Prostate gland (tissue), 2 donors: ENCODE data around the gene CD40LG. TPM values are rescaled to one million over a fixed set of nuclear protein-coding genes. Genes with fewer than 3 reads are reported as not detected.

Experiments used
- DNase-seq: peaks from one replicate; pipeline ENCODE4 v3.0.0-alpha.2; 2019; ENCODE audit warnings: low spot score
- H3K27ac ChIP-seq, 2 donors: fragments of 200-600 bp; sonication (generic); 2 replicates each; pipeline ENCODE4 v1.5.1; 2017 to 2019
- H3K27me3 ChIP-seq: fragments of 200-600 bp; sonication (generic); replicated peaks from 2 replicates; pipeline ENCODE4 v1.5.1; 2019; ENCODE audit not compliant: insufficient read depth
- H3K36me3 ChIP-seq, 2 donors: fragments of 200-600 bp; sonication (generic); 1 replicate in 1 of 2; 2 replicates in 1 of 2; pipeline versions ENCODE4 v1.5.1 to v1.8.1; 2017 to 2019
- H3K4me1 ChIP-seq: fragments of 200-600 bp; sonication (generic); replicated peaks from 2 replicates; pipeline ENCODE4 v1.5.1; 2019
- H3K4me3 ChIP-seq, 2 donors: fragments of 200-600 bp; sonication (generic); 2 replicates each; pipeline ENCODE4 v1.5.1; 2017 to 2019
- H3K9me3 ChIP-seq: fragments of 200-600 bp; sonication (generic); 2 replicates; pipeline ENCODE4 v1.5.1; 2017
- POLR2A ChIP-seq: fragments of 450-650 bp; IDR thresholded peaks from one replicate; pipeline ENCODE4 v1.6.1; 2016; ENCODE audit warnings: antibody characterized with exemption, mild to moderate bottlenecking
- POLR2AphosphoS5 ChIP-seq: sonication (generic); formaldehyde crosslinking; IDR thresholded peaks from one replicate; pipeline ENCODE4 v1.6.1; 2017; ENCODE audit warnings: antibody characterized with exemption
- WGBS: methylation state at CpG from one replicate; pipeline ENCODE4 v1.1.5; 2018; 5-methylcytosine and 5-hydroxymethylcytosine counted together
- intact Hi-C: fragments of 100-400 bp; cut with DNase I; formaldehyde crosslinking; loops from one replicate; pipeline ENCODE4 v1.14.2; 2022
- total RNA-seq, 2 donors: library from RNA; depleted of rRNA; stranded (reverse); fragments of >200 nt; gene quantifications; one replicate each; pipeline ENCODE4 v1.1.0, GENCODE V29; 2016
- TF ChIP-seq, protein P1 (sequence below), 4 experiments: fragments of 200-600 bp in 2 of 4; fragments of 450-650 bp in 2 of 4; sonication (generic) in 2 of 4; IDR thresholded peaks; 1 replicate in 3 of 4; 2 replicates in 1 of 4; pipeline ENCODE4 v1.5.1; 2016 to 2019; ENCODE audit warnings: antibody characterized with exemption in 4 of 4, mild to moderate bottlenecking in 2 of 4, moderate library complexity in 2 of 4

CD40LG gene
- total RNA-seq, 2 donors from 2014 or later: not detected

GRCh38 chrX:136646602-136647239 is 1.2 kb upstream of the CD40LG start:
- no peak for DNase-seq
- Histone ChIP-seq H3K36me3 (no peaks in the 10 kb centered on the region), H3K9me3 (no peaks in the 10 kb centered on the region), H3K27ac (no peak overlapping the region), H3K4me3 (no peak overlapping the region), H3K4me1 (no peaks in the 10 kb centered on the region), H3K27me3 (no peaks in the 10 kb centered on the region)
- TF ChIP-seq POLR2A: no peak
- TF ChIP-seq, protein P1, sequence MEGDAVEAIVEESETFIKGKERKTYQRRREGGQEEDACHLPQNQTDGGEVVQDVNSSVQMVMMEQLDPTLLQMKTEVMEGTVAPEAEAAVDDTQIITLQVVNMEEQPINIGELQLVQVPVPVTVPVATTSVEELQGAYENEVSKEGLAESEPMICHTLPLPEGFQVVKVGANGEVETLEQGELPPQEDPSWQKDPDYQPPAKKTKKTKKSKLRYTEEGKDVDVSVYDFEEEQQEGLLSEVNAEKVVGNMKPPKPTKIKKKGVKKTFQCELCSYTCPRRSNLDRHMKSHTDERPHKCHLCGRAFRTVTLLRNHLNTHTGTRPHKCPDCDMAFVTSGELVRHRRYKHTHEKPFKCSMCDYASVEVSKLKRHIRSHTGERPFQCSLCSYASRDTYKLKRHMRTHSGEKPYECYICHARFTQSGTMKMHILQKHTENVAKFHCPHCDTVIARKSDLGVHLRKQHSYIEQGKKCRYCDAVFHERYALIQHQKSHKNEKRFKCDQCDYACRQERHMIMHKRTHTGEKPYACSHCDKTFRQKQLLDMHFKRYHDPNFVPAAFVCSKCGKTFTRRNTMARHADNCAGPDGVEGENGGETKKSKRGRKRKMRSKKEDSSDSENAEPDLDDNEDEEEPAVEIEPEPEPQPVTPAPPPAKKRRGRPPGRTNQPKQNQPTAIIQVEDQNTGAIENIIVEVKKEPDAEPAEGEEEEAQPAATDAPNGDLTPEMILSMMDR (IDR thresholded peaks at IDR 0.05): no peak
- TF ChIP-seq POLR2AphosphoS5: no peak
- 68% methylated on average over 5 of the region's 5 CpGs for WGBS
- intact Hi-C loops: no loop called here

- intact Hi-C loops: no loop called here
- no peaks in the 10 kb centered on the region for H3K9me3 ChIP-seq
- no peaks in the 10 kb centered on the region for H3K4me1 ChIP-seq
- no peaks in the 10 kb centered on the region for H3K36me3 ChIP-seq
- no peak overlapping the region for H3K27ac ChIP-seq
- no peak for TF ChIP-seq POLR2AphosphoS5
- no peak for TF ChIP-seq POLR2A
- TF ChIP-seq, protein P1 (IDR thresholded peaks at IDR 0.05): no peak
- no peak for DNase-seq
- no peaks in the 10 kb centered on the region for H3K27me3 ChIP-seq
- no CpG with 5 or more reads among the region's 3 CpGs for WGBS
- no peak overlapping the region for H3K4me3 ChIP-seq
Measured at GRCh38 chrX:136650811-136651210, 2.9 kb downstream of the CD40LG start.

DNA sequence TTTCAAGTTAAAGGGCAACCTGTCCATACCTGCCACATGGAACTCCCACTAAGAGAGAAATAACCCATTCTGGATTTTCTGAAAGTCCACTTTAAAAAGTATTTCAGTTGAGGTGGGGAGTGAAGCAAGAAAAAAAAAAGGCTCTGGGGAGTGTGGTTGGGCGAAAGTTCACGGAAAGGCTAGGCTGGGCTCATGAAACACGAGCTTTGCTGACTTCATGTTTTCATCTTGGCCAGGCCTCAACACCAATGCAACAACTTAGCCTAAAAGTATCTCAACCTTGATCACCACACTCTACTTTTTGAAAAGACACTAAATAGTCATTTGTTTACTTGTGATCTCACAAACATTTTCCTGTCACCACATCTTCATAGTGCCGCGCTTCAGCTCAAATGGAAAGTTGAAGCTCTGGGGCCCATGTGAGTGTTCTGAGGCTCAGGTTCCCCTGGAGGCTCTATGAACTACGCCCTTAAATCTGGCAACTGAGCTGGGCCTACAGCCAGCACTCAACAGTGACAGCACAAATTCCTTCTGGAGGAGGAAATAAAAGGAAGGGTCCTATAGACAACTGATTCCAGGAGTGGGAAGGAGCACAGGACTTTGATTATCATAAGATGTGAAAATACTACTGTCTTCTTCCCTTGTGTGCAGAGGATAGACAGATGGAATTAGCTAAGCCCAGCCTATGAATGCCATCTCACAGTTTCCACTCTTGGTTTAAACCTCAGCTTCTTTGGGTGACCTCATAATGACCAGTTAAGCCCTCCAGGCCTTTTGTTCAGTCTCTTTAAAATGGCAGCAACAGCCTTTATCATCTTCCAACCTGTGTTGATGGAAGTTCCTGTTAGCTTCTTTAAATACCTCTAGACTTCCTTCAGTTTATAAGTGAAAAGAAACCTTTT is 5.1 kb downstream of the CD40LG start:
- no peak overlapping the region for H3K4me3 ChIP-seq
- no peak for DNase-seq
- no peaks in the 10 kb centered on the region for H3K36me3 ChIP-seq
- no peaks in the 10 kb centered on the region for H3K9me3 ChIP-seq
- intact Hi-C loops: no loop called here
- H3K4me1 ChIP-seq: no peaks in the 10 kb centered on the region
- 73% methylated on average over 6 of the region's 6 CpGs for WGBS
- no peaks in the 10 kb centered on the region for H3K27me3 ChIP-seq
- TF ChIP-seq POLR2A: no peak
- TF ChIP-seq, protein P1 (IDR thresholded peaks at IDR 0.05): no peak
- no peak for TF ChIP-seq POLR2AphosphoS5
- no peak overlapping the region for H3K27ac ChIP-seq

DNA sequence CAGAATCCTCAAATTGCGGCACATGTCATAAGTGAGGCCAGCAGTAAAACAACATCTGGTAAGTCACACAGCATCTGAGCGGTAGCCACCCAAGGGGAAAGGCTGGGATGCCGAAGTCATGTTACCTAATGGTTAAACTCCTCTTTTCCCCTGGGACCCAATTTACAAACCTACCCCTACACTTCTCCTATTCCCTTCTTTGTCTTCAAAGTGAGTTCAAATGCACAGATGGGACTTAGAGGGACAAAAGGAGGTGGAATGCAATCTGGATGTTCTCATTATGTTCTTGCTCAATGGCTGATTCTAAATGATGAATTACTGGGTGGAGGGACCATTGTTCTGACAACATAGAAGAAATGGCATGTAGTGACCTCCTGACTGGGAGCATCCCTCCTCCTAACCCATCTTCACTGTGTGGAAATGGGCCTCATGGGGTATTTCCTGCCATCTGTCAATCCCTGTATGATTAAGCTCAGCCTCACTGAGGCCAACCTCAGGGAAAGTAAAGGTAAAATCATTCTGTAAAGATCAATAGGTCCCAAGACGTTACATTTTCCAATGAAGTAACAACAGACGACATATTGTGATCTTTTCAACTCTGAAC is 8.5 kb downstream of the CD40LG start:
- Histone ChIP-seq H3K9me3 (no peaks in the 10 kb centered on the region), H3K27me3 (no peaks in the 10 kb centered on the region), H3K4me3 (no peak overlapping the region), H3K4me1 (no peaks in the 10 kb centered on the region), H3K36me3 (no peaks in the 10 kb centered on the region), H3K27ac (no peak overlapping the region)
- intact Hi-C loops: no loop called here
- 88% methylated on average over 5 of the region's 5 CpGs for WGBS
- no peak for DNase-seq
- TF ChIP-seq, protein P1 (IDR thresholded peaks at IDR 0.05): no peak
- TF ChIP-seq POLR2AphosphoS5 (no peak), POLR2A (no peak)
